Liver (tissue), 9 donors: Measurements from ENCODE around the gene LANCL1. TPM values are rescaled to one million over a fixed set of nuclear protein-coding genes. Genes with fewer than 3 reads are reported as not detected.

Source experiments
- DNase-seq: peaks from one replicate; pipeline ENCODE4 v3.0.0-alpha.2; 2017; ENCODE audit warnings: low spot score
- H3K27ac ChIP-seq, 2 donors: one replicate each; pipeline ENCODE4 v1.7.0; 2013; ENCODE audit warnings: inconsistent platforms in 2 of 2, low read length in 2 of 2, control low read depth in 1 of 2, low read depth in 1 of 2, mild to moderate bottlenecking in 1 of 2
- H3K27me3 ChIP-seq, 4 donors: one replicate each; pipeline versions ENCODE4 v1.6.1 to v1.7.0; 2013; ENCODE audit warnings: low read length in 3 of 4, inconsistent platforms in 1 of 4, mild to moderate bottlenecking in 1 of 4, moderate library complexity in 1 of 4; ENCODE audit not compliant: control insufficient read depth in 4 of 4, insufficient read depth in 4 of 4
- H3K36me3 ChIP-seq, 4 donors: one replicate each; pipeline versions ENCODE4 v1.6.1 to v1.7.0; 2013; ENCODE audit warnings: low read length in 3 of 4, mild to moderate bottlenecking in 3 of 4, low read depth in 1 of 4, moderate library complexity in 1 of 4; ENCODE audit not compliant: control insufficient read depth in 4 of 4, insufficient read depth in 3 of 4
- H3K4me1 ChIP-seq, 4 donors: one replicate each; pipeline versions ENCODE4 v1.6.1 to v1.7.0; 2013; ENCODE audit warnings: low read length in 3 of 4, mild to moderate bottlenecking in 3 of 4, moderate library complexity in 1 of 4; ENCODE audit not compliant: control insufficient read depth in 4 of 4, insufficient read depth in 4 of 4
- H3K4me3 ChIP-seq, 3 donors: one replicate each; pipeline versions ENCODE4 v1.6.1 to v1.7.0; 2013; ENCODE audit warnings: low read length in 3 of 3, control low read depth in 1 of 3, low read depth in 1 of 3, mild to moderate bottlenecking in 1 of 3
- H3K9ac ChIP-seq, 2 donors: one replicate each; pipeline ENCODE4 v1.7.0; 2013; ENCODE audit warnings: low read length in 2 of 2, mild to moderate bottlenecking in 2 of 2, moderate library complexity in 2 of 2, control low read depth in 1 of 2, low read depth in 1 of 2
- H3K9me3 ChIP-seq, 4 donors: one replicate each; pipeline versions ENCODE4 v1.6.1 to v1.7.0; 2013; ENCODE audit warnings: low read length in 3 of 4; ENCODE audit not compliant: control insufficient read depth in 4 of 4
- CTCF ChIP-seq: fragments of 150-350 bp; IDR thresholded peaks from 2 replicates; pipeline ENCODE4 v1.5.1; 2017; ENCODE audit warnings: improper control_type of control experiment, low read depth, low read length; ENCODE audit not compliant: missing input control
- EGR1 ChIP-seq, 2 donors: IDR thresholded peaks; 2 replicates each; pipeline ENCODE4 v1.6.1; 2016 to 2018; ENCODE audit warnings: antibody characterized with exemption in 2 of 2, low read depth in 2 of 2
- FOXA1 ChIP-seq: IDR thresholded peaks from 2 replicates; pipeline ENCODE4 v1.6.1; 2016; ENCODE audit warnings: antibody characterized with exemption
- FOXA2 ChIP-seq: IDR thresholded peaks from 2 replicates; pipeline ENCODE4 v1.6.1; 2016; ENCODE audit warnings: antibody characterized with exemption
- HNF4A ChIP-seq, 2 donors: conservative IDR thresholded peaks; 2 replicates each; pipeline ENCODE4 v1.6.1; 2016; ENCODE audit warnings: antibody characterized with exemption in 2 of 2, mild to moderate bottlenecking in 2 of 2
- HNF4G ChIP-seq: IDR thresholded peaks from 2 replicates; pipeline ENCODE4 v1.6.1; 2016; ENCODE audit warnings: antibody characterized with exemption
- MAX ChIP-seq: IDR thresholded peaks from 2 replicates; pipeline ENCODE4 v1.6.1; 2016; ENCODE audit warnings: antibody characterized with exemption
- REST ChIP-seq: IDR thresholded peaks from 2 replicates; pipeline ENCODE4 v1.6.1; 2016; ENCODE audit warnings: antibody characterized with exemption, mild to moderate bottlenecking
- RXRA ChIP-seq, 2 donors: IDR thresholded peaks; 2 replicates each; pipeline ENCODE4 v1.6.1; 2017 to 2018; ENCODE audit warnings: antibody characterized with exemption in 2 of 2, mild to moderate bottlenecking in 1 of 2
- SP1 ChIP-seq: IDR thresholded peaks from 2 replicates; pipeline ENCODE4 v1.6.1; 2018; ENCODE audit warnings: antibody characterized with exemption, mild to moderate bottlenecking
- TAF1 ChIP-seq: conservative IDR thresholded peaks from 2 replicates; pipeline ENCODE4 v1.6.1; 2016; ENCODE audit warnings: antibody characterized with exemption, mild to moderate bottlenecking
- YY1 ChIP-seq: IDR thresholded peaks from 2 replicates; pipeline ENCODE4 v1.6.1; 2016; ENCODE audit warnings: antibody characterized with exemption, mild to moderate bottlenecking
- ZBTB33 ChIP-seq: IDR thresholded peaks from 2 replicates; pipeline ENCODE4 v1.6.1; 2016; ENCODE audit warnings: antibody characterized with exemption
- WGBS: extraction: QIAGEN DNeasy Blood & Tissue Kit; methylation state at CpG from one replicate; pipeline ENCODE4 v1.1.7; 2013; 5-methylcytosine and 5-hydroxymethylcytosine counted together
- polyA plus RNA-seq, 2 donors: library from polyadenylated mRNA; stranded (reverse) in 1 of 2; unstranded in 1 of 2; fragments of 200-250 nt in 1 of 2; fragments of >200 nt in 1 of 2; fragmentation: Nextera tagmentation in 1 of 2; extraction: Ambion mirVana in 1 of 2; gene quantifications; one replicate each; pipeline versions ENCODE4 v1.2.1 to v1.2.3, GENCODE V29; 2013 to 2015
- total RNA-seq, 2 donors: library from RNA; depleted of rRNA; stranded (reverse); fragments of >200 nt; gene quantifications; one replicate each; pipeline ENCODE4 v1.2.3, GENCODE V29; 2014
- donor health status: healthy.
- donor health status: healthy.
- donor health status: healthy.
- donor health status: healthy.
- donor health status: healthy.

The LANCL1 gene
- total and polyA plus RNA-seq, 4 donors: 7.2 to 21.0 (median 12.1) TPM

GRCh38 chr2:210496512-210496911 is 20.0 kb upstream of the LANCL1 start:
- DNase-seq: no peak
- 65% methylated on average over 3 of the region's 3 CpGs for WGBS

GRCh38 chr2:210493528-210493927 is 17.0 kb upstream of the LANCL1 start:
- 72% methylated on average over 3 of the region's 3 CpGs for WGBS
- H3K36me3 ChIP-seq: no peaks in the 10 kb centered on the region
- no peak overlapping the region for H3K4me3 ChIP-seq
- H3K9ac ChIP-seq: no peak overlapping the region
- H3K4me1 ChIP-seq: no peaks in the 10 kb centered on the region
- no peak overlapping the region for H3K27ac ChIP-seq
- no peak for DNase-seq
- H3K9me3 ChIP-seq: no peaks in the 10 kb centered on the region
- H3K27me3 ChIP-seq: no peaks in the 10 kb centered on the region
- TF ChIP-seq FOXA1 (no peak), SP1 (no peak), EGR1 (IDR thresholded peaks at IDR 0.05; ENCODE audit: low read depth in 2 of 2) (no peak), HNF4G (no peak), REST (no peak), FOXA2 (no peak), RXRA (IDR thresholded peaks at IDR 0.05) (no peak), TAF1 (no peak), YY1 (no peak), CTCF (no peak), HNF4A (conservative IDR thresholded peaks at IDR 0.05) (no peak), MAX (no peak)

More at GRCh38 chr2:210496512-210496911, 20.0 kb upstream of the LANCL1 start:
- Histone ChIP-seq H3K4me1 (no peaks in the 10 kb centered on the region), H3K36me3 (no peaks in the 10 kb centered on the region), H3K27me3 (no peaks in the 10 kb centered on the region), H3K9ac (no peak overlapping the region), H3K27ac (no peak overlapping the region), H3K4me3 (no peak overlapping the region), H3K9me3 (no peaks in the 10 kb centered on the region)
- TF ChIP-seq REST (no peak), ZBTB33 (no peak), RXRA (IDR thresholded peaks at IDR 0.05) (no peak)
